Adrenal gland (tissue), 5 donors: ENCODE measurements around the gene CELSR3.

Experiments
- CTCF ChIP-seq, 6 experiments: fragments of 450-650 bp in 4 of 6; fragments of 200-600 bp in 2 of 6; sonication (generic) in 1 of 6; IDR thresholded peaks; 1 replicate in 5 of 6; 2 replicates in 1 of 6; pipeline versions ENCODE4 v1.5.1 to v1.8.0; 2016 to 2021; ENCODE audit warnings: antibody characterized with exemption in 6 of 6, mild to moderate bottlenecking in 2 of 6, moderate library complexity in 1 of 6
- POLR2A ChIP-seq, 2 donors: fragments of 450-650 bp; IDR thresholded peaks; one replicate each; pipeline ENCODE4 v1.6.1; 2017; ENCODE audit warnings: antibody characterized with exemption in 2 of 2, mild to moderate bottlenecking in 2 of 2, moderate library complexity in 1 of 2
- donor health status: DM: no; HTN: no; CAD: no.

DNA sequence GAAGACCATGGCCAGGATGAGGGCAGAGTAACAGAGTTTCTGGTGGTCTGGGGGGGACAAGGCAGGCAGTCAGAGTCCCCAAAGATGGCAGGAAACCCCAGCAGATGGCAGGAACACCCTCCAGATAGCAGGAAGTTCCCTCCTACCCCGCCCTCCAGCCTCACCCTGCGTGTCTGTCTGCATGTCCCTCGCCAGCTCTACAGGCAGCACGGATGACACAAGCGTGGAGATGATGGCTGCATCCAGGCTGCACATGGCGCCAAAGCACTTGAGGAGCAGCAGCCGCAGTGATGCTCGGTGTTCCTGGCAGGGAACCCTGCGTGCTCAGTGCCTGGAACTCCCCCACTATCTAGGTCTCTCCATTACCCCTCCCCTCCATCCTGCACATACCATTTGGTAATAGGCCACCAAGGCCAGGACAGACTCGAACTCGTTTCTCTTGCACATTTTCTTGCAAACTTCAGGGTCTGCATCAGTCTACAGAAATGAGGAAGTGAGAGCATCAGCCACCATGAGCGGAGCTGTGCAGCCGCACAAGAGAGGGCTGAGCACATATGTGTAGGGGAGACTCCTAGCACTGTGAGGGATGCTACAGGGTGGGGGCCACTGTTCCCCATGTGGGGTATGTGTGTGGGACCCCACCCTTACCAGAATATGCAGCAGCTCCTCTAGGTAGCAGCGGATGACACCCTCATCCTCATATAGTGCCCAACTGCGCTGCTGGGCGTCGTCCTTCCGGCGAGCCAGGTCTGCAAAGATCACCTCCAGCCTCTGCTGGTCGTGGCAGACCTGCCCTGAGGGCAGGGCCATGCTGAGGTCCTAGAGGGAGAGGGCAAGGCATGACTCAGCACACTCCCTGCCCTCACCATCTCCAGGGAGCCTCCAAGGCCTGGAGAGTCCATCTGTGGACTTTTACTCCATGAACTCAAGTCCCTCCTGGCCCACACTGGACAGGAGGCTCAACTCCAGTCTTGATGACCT is 17.0 kb upstream of the CELSR3 start:
- TF ChIP-seq POLR2A (IDR thresholded peaks at IDR 0.05) (no peak), CTCF (IDR thresholded peaks at IDR 0.05) (no peak)
